Right lobe of liver (tissue), 6 donors: ENCODE results near the gene DLX3. TPM values are rescaled to one million over a fixed set of nuclear protein-coding genes. Genes with fewer than 3 reads are reported as not detected.
"Not testable (repeated sequence)": the region's sequence is repeated elsewhere in the genome, so short reads cannot be mapped to it uniquely, and the experiment has no call there.

Experiments used
- ATAC-seq, 4 donors: fragments of 200-7000 bp; cut with Tn5 transposase; one replicate each; pipeline ENCODE4 v1.9.1; 2020; ENCODE audit warnings: mild to moderate bottlenecking in 4 of 4, moderate library complexity in 4 of 4
- DNase-seq, 3 donors: peaks; one replicate each; pipeline ENCODE4 v3.0.0-alpha.2; 2020
- H3K27ac ChIP-seq, 3 donors: fragments of 200-600 bp; one replicate each; pipeline ENCODE4 v1.8.0; 2022
- H3K27me3 ChIP-seq, 2 donors: fragments of 200-600 bp; one replicate each; pipeline ENCODE4 v1.8.0; 2022
- H3K36me3 ChIP-seq, 4 donors: fragments of 200-600 bp; sonication (generic) in 1 of 4; one replicate each; pipeline versions ENCODE4 v1.5.1 to v1.8.0; 2017 to 2022; ENCODE audit warnings: control low read depth in 1 of 4
- H3K4me1 ChIP-seq, 4 donors: fragments of 200-600 bp; sonication (generic) in 1 of 4; one replicate each; pipeline versions ENCODE4 v1.5.1 to v1.8.0; 2017 to 2022; ENCODE audit warnings: control low read depth in 1 of 4
- H3K4me3 ChIP-seq, 3 donors: fragments of 200-600 bp; one replicate each; pipeline ENCODE4 v1.8.0; 2022
- H3K9me3 ChIP-seq, 4 donors: fragments of 200-600 bp; sonication (generic) in 1 of 4; one replicate each; pipeline versions ENCODE4 v1.5.1 to v1.8.0; 2017 to 2022; ENCODE audit warnings: control low read depth in 1 of 4
- POLR2A ChIP-seq: fragments of 450-650 bp; IDR thresholded peaks from one replicate; pipeline ENCODE4 v1.6.1; 2017; ENCODE audit warnings: antibody characterized with exemption, mild to moderate bottlenecking
- WGBS: methylation state at CpG from one replicate; pipeline ENCODE4 v1.1.6; 2018; ENCODE audit warnings: low coverage, low lambda C conversion rate; ENCODE audit not compliant: insufficient coverage; ENCODE audit errors: missing lambda C conversion rate; 5-methylcytosine and 5-hydroxymethylcytosine counted together
- intact Hi-C, 2 donors: fragments of 100-400 bp; cut with DNase I; formaldehyde crosslinking; loops; one replicate each; pipeline versions ENCODE4 v1.11.2 to v1.14.1; 2022
- long read RNA-seq: library from polyadenylated mRNA; unstranded; transcript quantifications from one replicate; pipeline ENCODE4 v2.0.0, GENCODE V29; 2019
- total RNA-seq, 6 experiments: library from RNA; depleted of rRNA in 2 of 6; stranded (reverse); fragments of >200 nt in 2 of 6; fragmentation: NEBNext Ultra II Directional in 3 of 6; extraction: Animal tissue kit (Norgen Biotek cat#: 25700) in 3 of 6; gene quantifications; one replicate each; pipeline versions ENCODE4 v1.1.0 to v1.2.4, GENCODE V29; 2016 to 2023
- TF ChIP-seq, protein P1 (sequence below), 4 donors: fragments of 200-600 bp in 3 of 4; fragments of 450-650 bp in 1 of 4; IDR thresholded peaks; one replicate each; pipeline versions ENCODE4 v1.5.1 to v1.8.0; 2016 to 2022; ENCODE audit warnings: antibody characterized with exemption in 4 of 4, mild to moderate bottlenecking in 2 of 4
- donor health status: DM: no; HTN: yes; CAD: no.
- donor health status: DM: no; HTN: no; CAD: no.
- donor health status: DM: no; HTN: no; CAD: no.
- donor health status: DM: no; HTN: yes; CAD: no.
- donor health status: DM: no; HTN: yes; CAD: no.

DLX3 gene
- not detected for total RNA-seq
- long read RNA-seq = 0 reads

DNA sequence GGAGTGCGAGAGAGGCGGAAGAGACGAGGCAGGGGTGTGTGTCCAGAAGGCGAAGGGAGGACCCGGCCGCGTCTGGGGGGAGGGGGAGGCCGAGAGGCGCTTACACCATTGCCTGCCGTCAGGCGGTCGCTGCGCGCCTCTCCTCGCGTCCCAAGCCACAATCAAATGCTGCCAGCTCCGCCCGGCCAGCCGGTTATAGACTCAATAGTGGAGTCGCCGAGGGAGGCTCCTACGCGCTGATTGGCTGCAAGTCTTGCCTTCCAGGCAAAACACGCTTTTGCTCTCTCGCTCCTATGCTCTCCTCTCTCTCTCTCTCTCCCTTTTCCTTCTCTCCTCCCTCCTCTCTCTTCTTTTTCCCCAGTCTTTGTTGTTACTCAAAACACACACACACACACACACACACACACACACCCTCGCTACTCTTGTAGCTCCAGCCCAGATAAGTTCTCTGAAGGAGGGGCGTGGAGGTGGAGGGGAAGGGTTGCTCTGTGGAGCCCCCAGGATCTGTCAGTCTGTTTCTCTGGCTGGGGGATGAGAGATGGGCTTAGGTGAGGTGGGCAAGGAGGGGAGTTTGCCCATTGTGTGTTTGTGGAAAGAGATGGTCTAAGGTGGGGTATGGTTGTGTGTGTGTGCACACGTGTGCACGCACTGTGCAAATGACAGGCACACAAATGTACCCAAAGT, at the start of gene DLX3:
Gene DLX3 (minus strand): TSS at position 170 of the 684 bp plus-strand sequence. CDS start 226 bp downstream, outside the sequence.
- DNase-seq (peak in 1 of 3 donors; percentile 50), ATAC-seq (peak in 3 of 4 donors; percentile 14 to 36 (median 16))
- H3K4me3 ChIP-seq = no peak within 1 kb of the TSS
- 8% methylated on average over 9 of the region's 29 CpGs for WGBS
- intact Hi-C loops = loop anchor here (5.0 kb wide), 2 partner anchors 118 to 133 kb away; no protein-coding TSS in a partner anchor
- no peaks in the 10 kb centered on the region for H3K36me3 ChIP-seq
- peaks cover 0 to 25% (median 2%) of the 10 kb centered on the region in 4 donors for H3K4me1 ChIP-seq
- H3K27me3 ChIP-seq = peaks cover 0 to 36% of the 10 kb centered on the region in 2 donors
- H3K9me3 ChIP-seq = no peaks in the 10 kb centered on the region
- no peak within 1 kb of the TSS for H3K27ac ChIP-seq
- TF ChIP-seq, protein P1, sequence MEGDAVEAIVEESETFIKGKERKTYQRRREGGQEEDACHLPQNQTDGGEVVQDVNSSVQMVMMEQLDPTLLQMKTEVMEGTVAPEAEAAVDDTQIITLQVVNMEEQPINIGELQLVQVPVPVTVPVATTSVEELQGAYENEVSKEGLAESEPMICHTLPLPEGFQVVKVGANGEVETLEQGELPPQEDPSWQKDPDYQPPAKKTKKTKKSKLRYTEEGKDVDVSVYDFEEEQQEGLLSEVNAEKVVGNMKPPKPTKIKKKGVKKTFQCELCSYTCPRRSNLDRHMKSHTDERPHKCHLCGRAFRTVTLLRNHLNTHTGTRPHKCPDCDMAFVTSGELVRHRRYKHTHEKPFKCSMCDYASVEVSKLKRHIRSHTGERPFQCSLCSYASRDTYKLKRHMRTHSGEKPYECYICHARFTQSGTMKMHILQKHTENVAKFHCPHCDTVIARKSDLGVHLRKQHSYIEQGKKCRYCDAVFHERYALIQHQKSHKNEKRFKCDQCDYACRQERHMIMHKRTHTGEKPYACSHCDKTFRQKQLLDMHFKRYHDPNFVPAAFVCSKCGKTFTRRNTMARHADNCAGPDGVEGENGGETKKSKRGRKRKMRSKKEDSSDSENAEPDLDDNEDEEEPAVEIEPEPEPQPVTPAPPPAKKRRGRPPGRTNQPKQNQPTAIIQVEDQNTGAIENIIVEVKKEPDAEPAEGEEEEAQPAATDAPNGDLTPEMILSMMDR (IDR thresholded peaks at IDR 0.05) = no peak
- TF ChIP-seq POLR2A = no peak

DNA sequence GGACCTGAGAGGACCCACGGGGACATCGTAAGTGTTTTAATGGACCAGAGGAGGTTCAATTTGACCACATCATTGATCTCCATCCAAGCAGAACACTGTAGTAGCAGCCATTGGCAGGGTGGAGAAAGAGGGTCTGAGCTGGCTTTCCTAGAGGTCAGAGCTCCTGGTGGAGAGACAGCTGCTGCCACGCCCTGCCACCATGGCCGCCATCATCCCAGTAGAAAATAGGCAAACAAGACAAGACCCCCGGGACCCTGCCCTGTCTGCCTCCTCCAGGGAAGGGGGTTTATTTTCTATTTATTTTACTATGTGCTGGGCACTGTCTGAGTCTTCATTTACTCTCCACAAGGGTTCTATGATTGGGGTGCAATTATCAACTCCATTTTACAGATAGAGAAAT, 49.5 kb upstream of the DLX3 start:
- Histone ChIP-seq H3K4me1 (no peaks in the 10 kb centered on the region), H3K4me3 (no peak overlapping the region), H3K9me3 (no peaks in the 10 kb centered on the region), H3K27me3 (no peaks in the 10 kb centered on the region), H3K27ac (no peak overlapping the region), H3K36me3 (no peaks in the 10 kb centered on the region)
- DNase-seq (peak in 1 of 3 donors; percentile 19), ATAC-seq (no peak)
- TF ChIP-seq POLR2A = no peak
- TF ChIP-seq, protein P1 (IDR thresholded peaks at IDR 0.05) = no peak
- 64% methylated on average over 5 of the region's 5 CpGs for WGBS
- intact Hi-C loops = no loop called here

DNA sequence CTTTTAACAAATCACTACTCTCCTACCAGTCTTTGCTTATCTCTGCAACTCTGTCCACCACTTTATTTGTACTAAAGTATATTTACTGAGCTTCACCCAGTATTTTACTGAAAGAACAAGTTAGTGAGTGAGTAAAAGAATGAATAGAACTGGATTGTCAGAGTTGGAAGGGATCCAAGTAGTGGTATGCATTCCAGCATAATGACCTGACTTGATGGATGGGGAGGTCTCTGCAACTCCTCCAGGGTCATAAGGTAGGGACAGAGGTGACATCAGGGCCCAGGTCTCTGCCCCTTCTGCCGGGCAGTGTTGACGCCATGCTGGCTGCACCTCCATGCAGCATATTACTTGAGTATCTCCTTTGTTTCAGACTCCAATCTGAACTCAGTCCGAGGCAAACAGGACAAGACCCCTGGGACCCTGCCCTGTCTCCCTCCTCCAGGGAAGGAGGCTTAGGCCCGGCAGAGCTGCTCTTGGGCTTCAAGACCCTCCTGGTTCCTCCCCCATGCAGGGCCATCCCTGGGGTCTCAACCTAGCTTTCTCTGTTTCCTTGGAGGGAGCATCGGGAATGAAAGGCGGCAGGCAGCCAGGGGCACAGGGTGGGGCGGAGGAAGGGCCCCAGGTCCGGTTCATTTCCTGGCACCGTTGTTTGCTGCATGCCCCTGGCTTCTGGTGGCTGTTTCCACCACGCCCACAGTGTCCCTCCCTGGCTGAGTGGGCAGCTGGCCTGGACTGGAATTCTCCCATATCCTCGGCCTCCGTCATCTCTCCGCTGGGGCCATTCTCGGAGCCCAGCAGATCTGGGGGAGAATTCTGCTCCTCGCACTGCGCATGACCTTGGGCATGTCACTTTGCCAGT, 48.5 kb upstream of the DLX3 start:
- H3K9me3 ChIP-seq = no peaks in the 10 kb centered on the region
- H3K27ac ChIP-seq = no peak overlapping the region
- 61% methylated on average over 8 of the region's 16 CpGs for WGBS
- H3K36me3 ChIP-seq = no peaks in the 10 kb centered on the region
- intact Hi-C loops = no loop called here
- DNase-seq (peak in 1 of 3 donors; percentile 52), ATAC-seq (peak in 3 of 4 donors; percentile 17 to 55 (median 47))
- H3K4me3 ChIP-seq = no peak overlapping the region
- H3K4me1 ChIP-seq = no peaks in the 10 kb centered on the region
- TF ChIP-seq, protein P1 (IDR thresholded peaks at IDR 0.05) = no peak
- no peak for TF ChIP-seq POLR2A
- H3K27me3 ChIP-seq = no peaks in the 10 kb centered on the region

DNA sequence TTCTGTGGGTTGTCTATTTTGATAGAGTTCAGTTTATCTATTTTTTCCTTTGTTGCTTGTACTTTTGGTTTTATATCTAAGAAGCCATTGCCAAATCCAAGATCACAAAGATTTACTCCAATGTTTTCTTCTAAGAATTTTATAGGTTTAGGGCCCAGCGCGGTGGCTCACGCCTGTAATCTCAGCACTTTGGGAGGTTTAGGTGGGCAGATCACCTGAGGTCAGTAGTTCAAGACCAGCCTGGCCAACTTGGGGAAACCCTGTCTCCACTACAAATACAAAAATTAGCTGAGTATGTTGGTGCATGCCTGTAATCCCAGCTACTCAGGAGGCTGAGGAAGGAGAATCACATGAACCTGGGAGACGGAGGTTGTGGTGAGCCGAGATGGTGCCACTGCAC, 47.2 kb upstream of the DLX3 start:
- Histone ChIP-seq H3K9me3 (no peaks in the 10 kb centered on the region), H3K4me3 (no peak overlapping the region), H3K27me3 (no peaks in the 10 kb centered on the region), H3K4me1 (no peaks in the 10 kb centered on the region), H3K36me3 (no peaks in the 10 kb centered on the region), H3K27ac (no peak overlapping the region)
- DNase-seq (peak in 1 of 3 donors; percentile 18), ATAC-seq (no peak)
- intact Hi-C loops = no loop called here
- TF ChIP-seq, protein P1 (IDR thresholded peaks at IDR 0.05) = no peak
- TF ChIP-seq POLR2A = no peak
- 100% methylated on average over 2 of the region's 5 CpGs for WGBS

DNA sequence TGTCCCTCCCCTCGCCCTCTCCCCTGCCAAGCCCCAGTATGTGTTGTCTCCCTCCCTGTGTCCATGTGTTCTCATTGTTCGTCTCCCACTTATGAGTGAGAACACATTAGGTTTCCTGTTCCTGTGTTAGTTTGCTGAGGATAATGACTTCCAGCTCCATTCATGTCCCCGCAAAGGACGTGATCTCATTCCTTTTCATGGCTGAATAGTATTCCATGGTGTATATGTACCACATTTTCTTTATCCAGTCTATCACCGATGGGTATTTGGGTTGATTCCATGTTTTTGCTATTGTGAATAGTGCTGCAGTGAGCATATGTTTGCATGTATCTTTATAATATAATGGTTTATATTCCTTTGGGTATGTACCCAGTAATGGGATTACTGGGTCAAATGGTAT, 45.5 kb upstream of the DLX3 start:
- H3K36me3 ChIP-seq, ATAC-seq, intact Hi-C loops, DNase-seq, H3K27me3 ChIP-seq, H3K27ac ChIP-seq, H3K9me3 ChIP-seq, H3K4me1 ChIP-seq, H3K4me3 ChIP-seq: not testable (repeated sequence)
- WGBS = 63% methylated on average over 4 of the region's 5 CpGs
